HepG2 (cell line): ENCODE results near the gene PTRH2. TPM values are rescaled to one million over a fixed set of nuclear protein-coding genes. Genes with fewer than 3 reads are reported as not detected.

Experiments used
- CBFB ChIP-seq: sonication (generic); formaldehyde crosslinking; IDR thresholded peaks from 2 replicates; pipeline ENCODE4 v1.4.0; 2020; ENCODE audit warnings: missing genetic modification reagents
- ETV5 ChIP-seq: IDR thresholded peaks from 2 replicates; pipeline ENCODE4 v1.6.1; 2018; ENCODE audit warnings: missing biosample characterization, missing genetic modification reagents, inconsistent platforms, borderline replicate concordance
- HNRNPL ChIP-seq: fragments of 200-400 bp; formaldehyde crosslinking; IDR thresholded peaks from 2 replicates; pipeline ENCODE4 v1.6.1; 2017; ENCODE audit warnings: mild to moderate bottlenecking, low read depth, low read length
- KAT7 ChIP-seq: IDR thresholded peaks from 2 replicates; pipeline ENCODE4 v1.6.1; 2018; ENCODE audit warnings: borderline replicate concordance, missing compliant biosample characterization
- MBD4 ChIP-seq: IDR thresholded peaks from 2 replicates; pipeline ENCODE4 v1.6.1; 2012; ENCODE audit warnings: low read length, inconsistent platforms, borderline replicate concordance
- NFIC ChIP-seq: IDR thresholded peaks from 2 replicates; pipeline ENCODE4 v1.6.1; 2012; ENCODE audit warnings: mild to moderate bottlenecking, low read length, inconsistent platforms
- PAWR ChIP-seq: sonication (generic); formaldehyde crosslinking; IDR thresholded peaks from 2 replicates; pipeline ENCODE4 v1.4.0; 2020; ENCODE audit warnings: missing genetic modification reagents, mild to moderate bottlenecking, borderline replicate concordance
- SALL1 ChIP-seq: sonication (generic); formaldehyde crosslinking; IDR thresholded peaks from 2 replicates; pipeline ENCODE4 v1.8.0; 2022; ENCODE audit warnings: mild to moderate bottlenecking, missing genetic modification reagents
- SIX4 ChIP-seq: sonication (generic); formaldehyde crosslinking; IDR thresholded peaks from 2 replicates; pipeline ENCODE4 v1.4.0; 2020; ENCODE audit warnings: missing genetic modification reagents
- TCF7L2 ChIP-seq: IDR thresholded peaks from 2 replicates; pipeline ENCODE4 v1.6.1; 2011; ENCODE audit warnings: mild to moderate bottlenecking, low read depth, low read length, moderate library complexity
- ZFP90 ChIP-seq: sonication (generic); formaldehyde crosslinking; IDR thresholded peaks from 2 replicates; pipeline ENCODE4 v1.8.0; 2022; ENCODE audit warnings: missing genetic modification reagents, mild to moderate bottlenecking, inconsistent platforms, borderline replicate concordance
- ZNF431 ChIP-seq: sonication (generic); formaldehyde crosslinking; IDR thresholded peaks from 2 replicates; pipeline ENCODE4 v1.9.0; 2022; ENCODE audit warnings: missing genetic modification reagents, low read depth, mild to moderate bottlenecking, borderline replicate concordance
- polyA plus RNA-seq, 8 experiments: library from polyadenylated mRNA; depleted of rRNA in 3 of 8; stranded (reverse) in 7 of 8; unstranded in 1 of 8; fragments of >200 nt; fragmentation: Illumina TruSeq in 4 of 8; extraction: Trizol in 4 of 8; gene quantifications; 2 replicates each; pipeline versions ENCODE4 v1.2.1 to v1.2.3, GENCODE V29; 2011 to 2016; ENCODE audit warnings: low read depth in 4 of 8, missing spikeins in 1 of 8, mixed read lengths in 1 of 8; ENCODE audit not compliant: insufficient read depth in 1 of 8
- total RNA-seq, 5 experiments: library from RNA; depleted of rRNA; stranded (reverse); fragments of >200 nt; fragmentation: Illumina TruSeq; extraction: Trizol; gene quantifications; 2 replicates each; pipeline ENCODE4 v1.2.3, GENCODE V29; 2016; ENCODE audit warnings: low read depth in 1 of 5
- TF ChIP-seq, protein P1 (sequence below), 2 experiments: sonication (generic) in 1 of 2; formaldehyde crosslinking in 1 of 2; IDR thresholded peaks; 2 replicates each; pipeline versions ENCODE4 v1.4.0 to v1.6.1; 2016 to 2020; ENCODE audit warnings: borderline replicate concordance in 1 of 2, low read depth in 1 of 2, mild to moderate bottlenecking in 1 of 2, missing genetic modification reagents in 1 of 2
- TF ChIP-seq, protein P2 (sequence below): sonication (generic); formaldehyde crosslinking; IDR thresholded peaks from 2 replicates; pipeline ENCODE4 v1.8.1; 2022; ENCODE audit warnings: mild to moderate bottlenecking, missing genetic modification reagents
- TF ChIP-seq, protein P3 (sequence below): sonication (generic); formaldehyde crosslinking; IDR thresholded peaks from 2 replicates; pipeline ENCODE4 v1.4.0; 2020; ENCODE audit warnings: missing genetic modification reagents, borderline replicate concordance

PTRH2 gene
- total and polyA plus RNA-seq, 2 of the 13 experiments (the other 11 are each of a cell fraction or from before 2014, with no cell fraction given): 67.7 to 83.3 TPM

DNA sequence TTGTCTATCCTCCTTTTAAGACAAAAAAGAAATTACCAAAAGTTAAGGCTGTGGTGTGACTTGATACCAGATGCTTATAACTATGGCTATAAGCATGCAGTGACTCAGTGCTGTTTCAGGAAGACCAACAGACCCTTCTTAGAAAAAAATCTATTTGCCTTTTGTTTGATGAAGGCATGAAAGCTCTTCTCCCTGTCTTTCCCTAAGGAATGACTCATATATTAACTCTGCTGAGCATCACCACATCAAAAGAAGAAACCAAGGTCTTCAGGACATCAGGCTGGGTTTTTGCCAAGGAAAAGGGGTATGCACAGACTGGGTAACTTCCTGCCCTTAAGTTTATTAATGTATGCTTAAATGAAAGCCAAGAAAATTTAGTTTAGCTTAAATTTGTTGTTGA lies 47.3 kb upstream of the PTRH2 start (continued):
- TF ChIP-seq, protein P1, sequence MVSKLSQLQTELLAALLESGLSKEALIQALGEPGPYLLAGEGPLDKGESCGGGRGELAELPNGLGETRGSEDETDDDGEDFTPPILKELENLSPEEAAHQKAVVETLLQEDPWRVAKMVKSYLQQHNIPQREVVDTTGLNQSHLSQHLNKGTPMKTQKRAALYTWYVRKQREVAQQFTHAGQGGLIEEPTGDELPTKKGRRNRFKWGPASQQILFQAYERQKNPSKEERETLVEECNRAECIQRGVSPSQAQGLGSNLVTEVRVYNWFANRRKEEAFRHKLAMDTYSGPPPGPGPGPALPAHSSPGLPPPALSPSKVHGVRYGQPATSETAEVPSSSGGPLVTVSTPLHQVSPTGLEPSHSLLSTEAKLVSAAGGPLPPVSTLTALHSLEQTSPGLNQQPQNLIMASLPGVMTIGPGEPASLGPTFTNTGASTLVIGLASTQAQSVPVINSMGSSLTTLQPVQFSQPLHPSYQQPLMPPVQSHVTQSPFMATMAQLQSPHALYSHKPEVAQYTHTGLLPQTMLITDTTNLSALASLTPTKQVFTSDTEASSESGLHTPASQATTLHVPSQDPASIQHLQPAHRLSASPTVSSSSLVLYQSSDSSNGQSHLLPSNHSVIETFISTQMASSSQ (IDR thresholded peaks at IDR 0.05; ENCODE audit: low read depth): 0 out of 2 replicates have a peak, but pooled peaks have one; percentile 26
- TF ChIP-seq, protein P1 (CRISPR knock-in tag; IDR thresholded peaks at IDR 0.05; ENCODE audit: borderline replicate concordance): peak; percentile 28; the same call in 1 of the 2 replicates
- TF ChIP-seq HNRNPL: no peak
- TF ChIP-seq ZNF431: no peak
- TF ChIP-seq PAWR (CRISPR knock-in tag): no peak
- TF ChIP-seq TCF7L2: peak; percentile 75; the same call in 1 of the 2 replicates
- TF ChIP-seq CBFB (CRISPR knock-in tag): peak; percentile 87
- no peak for TF ChIP-seq KAT7 (CRISPR knock-in tag)
- TF ChIP-seq SALL1 (CRISPR knock-in tag): peak; percentile 20; the same call in 1 of the 2 replicates
- peak; percentile 94 for TF ChIP-seq NFIC
- TF ChIP-seq SIX4: peak; percentile 42; the same call in 1 of the 2 replicates
- peak; percentile 92; the same call in 1 of the 2 replicates for TF ChIP-seq ETV5 (CRISPR knock-in tag)
- TF ChIP-seq, protein P2, sequence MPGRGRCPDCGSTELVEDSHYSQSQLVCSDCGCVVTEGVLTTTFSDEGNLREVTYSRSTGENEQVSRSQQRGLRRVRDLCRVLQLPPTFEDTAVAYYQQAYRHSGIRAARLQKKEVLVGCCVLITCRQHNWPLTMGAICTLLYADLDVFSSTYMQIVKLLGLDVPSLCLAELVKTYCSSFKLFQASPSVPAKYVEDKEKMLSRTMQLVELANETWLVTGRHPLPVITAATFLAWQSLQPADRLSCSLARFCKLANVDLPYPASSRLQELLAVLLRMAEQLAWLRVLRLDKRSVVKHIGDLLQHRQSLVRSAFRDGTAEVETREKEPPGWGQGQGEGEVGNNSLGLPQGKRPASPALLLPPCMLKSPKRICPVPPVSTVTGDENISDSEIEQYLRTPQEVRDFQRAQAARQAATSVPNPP (CRISPR knock-in tag): no peak
- peak; percentile 31; the same call in 1 of the 2 replicates for TF ChIP-seq ZFP90 (CRISPR knock-in tag)
- TF ChIP-seq, protein P3, sequence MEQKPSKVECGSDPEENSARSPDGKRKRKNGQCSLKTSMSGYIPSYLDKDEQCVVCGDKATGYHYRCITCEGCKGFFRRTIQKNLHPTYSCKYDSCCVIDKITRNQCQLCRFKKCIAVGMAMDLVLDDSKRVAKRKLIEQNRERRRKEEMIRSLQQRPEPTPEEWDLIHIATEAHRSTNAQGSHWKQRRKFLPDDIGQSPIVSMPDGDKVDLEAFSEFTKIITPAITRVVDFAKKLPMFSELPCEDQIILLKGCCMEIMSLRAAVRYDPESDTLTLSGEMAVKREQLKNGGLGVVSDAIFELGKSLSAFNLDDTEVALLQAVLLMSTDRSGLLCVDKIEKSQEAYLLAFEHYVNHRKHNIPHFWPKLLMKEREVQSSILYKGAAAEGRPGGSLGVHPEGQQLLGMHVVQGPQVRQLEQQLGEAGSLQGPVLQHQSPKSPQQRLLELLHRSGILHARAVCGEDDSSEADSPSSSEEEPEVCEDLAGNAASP (CRISPR knock-in tag): peak; percentile 91
- TF ChIP-seq MBD4: peak; percentile 60; the same call in 1 of the 2 replicates
